ENCODE results near the gene AHNAK2. TPM values are rescaled to one million over a fixed set of nuclear protein-coding genes. Genes with fewer than 3 reads are reported as not detected.

The AHNAK2 gene
- total RNA-seq, 1 experiment from 2014 or later: 30.8 TPM

GRCh38 chr14:104978746-104979691, 845 bp upstream of the AHNAK2 start:
- no peak for DNase-seq
- Histone ChIP-seq H3K4me1 (replicated peaks; ENCODE audit: insufficient read depth) (peaks cover 37% of the 10 kb centered on the region), H3K9me3 (ENCODE audit: insufficient read depth, low read depth) (no peaks in the 10 kb centered on the region), H3K9me2 (ENCODE audit: insufficient read depth) (no peaks in the 10 kb centered on the region), H3F3A (ENCODE audit: insufficient read depth, low read depth) (peaks cover 19% of the 10 kb centered on the region), H3K4me3 (no peak overlapping the region), H4K20me1 (ENCODE audit: insufficient read depth) (no peaks in the 10 kb centered on the region), H3K27me3 (ENCODE audit: insufficient read depth, low read depth) (no peaks in the 10 kb centered on the region), H3K27ac (no peak overlapping the region), H3K79me2 (ENCODE audit: low read depth) (no peaks in the 10 kb centered on the region), H3K4me2 (peak overlapping the region; percentile 47; the same call in 1 of the 2 replicates), H3K36me3 (ENCODE audit: low read depth) (no peaks in the 10 kb centered on the region), H2AFZ (no peak overlapping the region)
- ChIA-PET POLR2A (ENCODE audit: unreplicated experiment) (no interaction called here), CTCF (no interaction called here)
- intact Hi-C loops (cut with micrococcal nuclease; ENCODE audit: unreplicated experiment): no loop called here
- TF ChIP-seq EZH2 (IDR thresholded peaks at IDR 0.05; ENCODE audit: low read depth) (no peak), CTCF (conservative IDR thresholded peaks at IDR 0.05) (no peak)
- no TSS peak for BruUV-seq (replicated peaks)

- H3K9me3 ChIP-seq (ENCODE audit: insufficient read depth, low read depth): no peaks in the 10 kb centered on the region
- H3K79me2 ChIP-seq (ENCODE audit: low read depth): no peaks in the 10 kb centered on the region
- H2AFZ ChIP-seq: peak overlapping the region; percentile 70; the same call in 1 of the 2 replicates
- intact Hi-C loops (cut with micrococcal nuclease; ENCODE audit: unreplicated experiment): no loop called here
- DNase-seq: no peak
- H3K27ac ChIP-seq: no peak overlapping the region
- H3K9me2 ChIP-seq (ENCODE audit: insufficient read depth): no peaks in the 10 kb centered on the region
- H3K4me2 ChIP-seq: peak overlapping the region; percentile 93
- ChIA-PET CTCF (interaction anchor here (0.6 kb wide), 2 partner anchors 46 to 69 kb away, joined by 4 to 9 read pairs; no protein-coding TSS in a partner anchor), POLR2A (ENCODE audit: unreplicated experiment) (interaction anchor here (0.6 kb wide), 1 partner anchor 68 kb away, joined by 3 read pairs; no protein-coding TSS in a partner anchor)
- BruUV-seq (replicated peaks): TSS peak; percentile 24
- H4K20me1 ChIP-seq (ENCODE audit: insufficient read depth): no peaks in the 10 kb centered on the region
- TF ChIP-seq CTCF (conservative IDR thresholded peaks at IDR 0.05): no peak
- no peak for TF ChIP-seq EZH2 (IDR thresholded peaks at IDR 0.05; ENCODE audit: low read depth)
- H3F3A ChIP-seq (ENCODE audit: insufficient read depth, low read depth): peaks cover 34% of the 10 kb centered on the region
- no peaks in the 10 kb centered on the region for H3K27me3 ChIP-seq (ENCODE audit: insufficient read depth, low read depth)
- no peaks in the 10 kb centered on the region for H3K36me3 ChIP-seq (ENCODE audit: low read depth)
- peak overlapping the region; percentile 55; the same call in 1 of the 2 replicates for H3K4me3 ChIP-seq
- H3K4me1 ChIP-seq (replicated peaks; ENCODE audit: insufficient read depth): peaks cover 52% of the 10 kb centered on the region
Measured at GRCh38 chr14:104977008-104977680, 1.0 kb downstream of the AHNAK2 start.

GRCh38 chr14:104976198-104977007, 1.8 kb downstream of the AHNAK2 start:
- Histone ChIP-seq H3K9me2 (ENCODE audit: insufficient read depth) (no peaks in the 10 kb centered on the region), H3K4me2 (peak overlapping the region; percentile 93), H3K79me2 (ENCODE audit: low read depth) (no peaks in the 10 kb centered on the region), H3K9me3 (ENCODE audit: insufficient read depth, low read depth) (no peaks in the 10 kb centered on the region), H2AFZ (no peak overlapping the region), H3K27ac (no peak overlapping the region), H3K36me3 (ENCODE audit: low read depth) (no peaks in the 10 kb centered on the region), H3F3A (ENCODE audit: insufficient read depth, low read depth) (peaks cover 41% of the 10 kb centered on the region), H3K4me3 (no peak overlapping the region), H4K20me1 (ENCODE audit: insufficient read depth) (no peaks in the 10 kb centered on the region), H3K27me3 (ENCODE audit: insufficient read depth, low read depth) (no peaks in the 10 kb centered on the region), H3K4me1 (replicated peaks; ENCODE audit: insufficient read depth) (peaks cover 60% of the 10 kb centered on the region)
- intact Hi-C loops (cut with micrococcal nuclease; ENCODE audit: unreplicated experiment): loop anchor here (1.0 kb wide), 1 partner anchor 69 kb away; no protein-coding TSS in a partner anchor
- POLR2A ChIA-PET (ENCODE audit: unreplicated experiment): interaction anchor here (0.6 kb wide), 2 partner anchors 45 to 69 kb away, joined by 3 read pairs; no protein-coding TSS in a partner anchor
- BruUV-seq (replicated peaks): no TSS peak
- no peak for TF ChIP-seq EZH2 (IDR thresholded peaks at IDR 0.05; ENCODE audit: low read depth)
- peak; percentile 87 for TF ChIP-seq CTCF (conservative IDR thresholded peaks at IDR 0.05)
- CTCF ChIA-PET: interaction anchor here (0.5 to 0.6 kb wide), 3 partner anchors 47 to 211 kb away, joined by 3 to 9 read pairs (median 4); no protein-coding TSS in a partner anchor
- peak; percentile 67 to 86 for DNase-seq
